GM11168 (cell line): ENCODE data around the gene SEPTIN7.
"Not testable (repeated sequence)": the region's sequence is repeated elsewhere in the genome, so short reads cannot be mapped to it uniquely, and the experiment has no call there.

Experiments used
- in situ Hi-C: fragments of 300-500 bp; cut with MboI; formaldehyde crosslinking; loops from one replicate; pipeline ENCODE4 v1.12.0; 2022; ENCODE audit warnings: low sequenced_read_pairs; ENCODE audit not compliant: unreplicated experiment

The SEPTIN7 gene

GRCh38 chr7:35800718-35801391 is at the start of gene SEPTIN7:
SEPTIN7 (plus strand) TSS chr7:35801057; CDS start chr7:35801210, 153 bp downstream.
- in situ Hi-C loops: no loop called here

GRCh38 chr7:35752742-35753141 is 48.1 kb upstream of the SEPTIN7 start:
- in situ Hi-C loops: no loop called here

GRCh38 chr7:35753761-35754603 is 46.9 kb upstream of the SEPTIN7 start:
- in situ Hi-C loops: no loop called here

GRCh38 chr7:35754741-35755140 is 46.1 kb upstream of the SEPTIN7 start:
- in situ Hi-C loops: no loop called here

GRCh38 chr7:35755711-35756110 is 45.1 kb upstream of the SEPTIN7 start:
- in situ Hi-C loops: no loop called here

GRCh38 chr7:35756453-35756852 is 44.4 kb upstream of the SEPTIN7 start:
- in situ Hi-C loops: not testable (repeated sequence)

GRCh38 chr7:35757574-35757973 is 43.3 kb upstream of the SEPTIN7 start:
- in situ Hi-C loops: no loop called here

- in situ Hi-C loops: no loop called here
These were observed 42.4 kb upstream of the SEPTIN7 start for GRCh38 chr7:35758421-35758820.

- in situ Hi-C loops: no loop called here
These were observed 40.6 kb upstream of the SEPTIN7 start for GRCh38 chr7:35760143-35760745.

- in situ Hi-C loops: no loop called here
These were observed 38.8 kb upstream of the SEPTIN7 start for GRCh38 chr7:35761871-35762677.

GRCh38 chr7:35762781-35763180 is 38.1 kb upstream of the SEPTIN7 start:
- in situ Hi-C loops: no loop called here

- in situ Hi-C loops: no loop called here
These were observed 32.5 kb upstream of the SEPTIN7 start for GRCh38 chr7:35768346-35768745.

- in situ Hi-C loops: no loop called here
These were observed 29.1 kb upstream of the SEPTIN7 start for GRCh38 chr7:35771776-35772175.

GRCh38 chr7:35773994-35774393 is 26.9 kb upstream of the SEPTIN7 start:
- in situ Hi-C loops: no loop called here

- in situ Hi-C loops: no loop called here
These were observed 24.2 kb upstream of the SEPTIN7 start for GRCh38 chr7:35776686-35777085.

- in situ Hi-C loops: no loop called here
These were observed 23.7 kb upstream of the SEPTIN7 start for GRCh38 chr7:35777121-35777520.

GRCh38 chr7:35780070-35780469 is 20.8 kb upstream of the SEPTIN7 start:
- in situ Hi-C loops: no loop called here

GRCh38 chr7:35781200-35781701 is 19.6 kb upstream of the SEPTIN7 start:
- in situ Hi-C loops: no loop called here

- in situ Hi-C loops: no loop called here
These were observed 18.9 kb upstream of the SEPTIN7 start for GRCh38 chr7:35781767-35782515.
